HK-2 (cell line): ENCODE measurements around the gene GGT7.
"Not testable (repeated sequence)": the region's sequence is repeated elsewhere in the genome, so short reads cannot be mapped to it uniquely, and the experiment has no call there.

ENCODE experiments used
- DNase-seq: peaks from one replicate; pipeline ENCODE4 v3.0.0-alpha.2; 2018; ENCODE audit not compliant: unreplicated experiment

Gene GGT7

DNA sequence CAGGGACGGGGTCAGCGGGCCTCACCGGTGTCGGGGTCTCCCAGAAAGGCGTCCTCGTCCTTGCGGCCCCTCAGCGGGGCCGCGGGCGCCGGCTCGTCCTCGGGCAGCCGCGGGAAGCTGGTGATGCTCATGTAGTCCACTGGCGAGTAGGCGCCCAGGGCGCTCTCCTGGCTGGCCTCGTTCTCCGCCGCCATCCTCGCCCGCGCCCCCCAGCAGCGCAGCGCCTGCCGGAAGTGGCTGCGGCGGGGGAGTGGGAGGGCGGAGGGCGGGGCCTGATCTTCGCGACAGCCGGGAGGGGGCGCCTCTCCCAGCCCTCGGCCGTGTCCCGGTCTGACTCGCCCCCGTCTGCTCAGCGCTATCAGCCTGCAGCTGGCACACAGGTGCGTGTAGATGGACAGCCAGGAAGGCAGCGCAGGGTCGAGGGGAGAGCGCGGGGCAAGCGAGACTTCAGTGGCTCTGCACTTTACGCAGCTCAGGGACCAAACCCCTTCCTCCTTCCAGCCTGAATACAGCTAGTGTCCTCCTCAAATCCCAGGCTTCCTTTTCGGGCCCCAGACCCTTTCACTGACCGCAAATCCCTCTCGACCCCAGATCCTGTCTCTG, at the start of gene GGT7:
TSS of gene GGT7 (minus strand) at position 235 of the 603 bp plus-strand sequence. CDS start at position 194, 41 bp downstream.
- DNase-seq: peak; percentile 91

- DNase-seq: no peak
Observed at GRCh38 chr20:34921436-34921835, 48.8 kb upstream of the GGT7 start.

- no peak for DNase-seq
Observed at GRCh38 chr20:34920055-34920454, 47.4 kb upstream of the GGT7 start.

- no peak for DNase-seq
Observed at GRCh38 chr20:34916774-34917354, 44.2 kb upstream of the GGT7 start.

- no peak for DNase-seq
Observed at GRCh38 chr20:34915749-34916455, 43.2 kb upstream of the GGT7 start.

DNA sequence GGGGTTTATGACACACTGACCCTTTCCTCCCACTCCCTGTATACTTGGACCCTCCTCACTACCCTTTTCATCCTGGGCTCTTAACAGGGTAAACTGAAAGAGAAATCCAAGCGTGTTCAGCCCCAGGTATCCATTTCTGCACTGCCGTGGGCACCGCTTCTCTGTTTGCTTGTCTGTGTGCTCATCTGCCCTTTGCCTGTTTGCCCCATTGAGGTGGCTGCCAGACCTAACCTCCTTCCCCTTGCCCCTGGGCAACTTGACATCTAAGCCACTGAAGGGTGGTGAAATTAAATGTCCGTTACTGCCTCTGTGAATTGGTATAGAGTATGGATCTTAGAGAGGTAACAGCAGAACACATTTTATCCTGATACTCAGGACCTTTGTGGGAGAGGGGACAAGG, 42.5 kb upstream of the GGT7 start:
- DNase-seq: no peak

DNA sequence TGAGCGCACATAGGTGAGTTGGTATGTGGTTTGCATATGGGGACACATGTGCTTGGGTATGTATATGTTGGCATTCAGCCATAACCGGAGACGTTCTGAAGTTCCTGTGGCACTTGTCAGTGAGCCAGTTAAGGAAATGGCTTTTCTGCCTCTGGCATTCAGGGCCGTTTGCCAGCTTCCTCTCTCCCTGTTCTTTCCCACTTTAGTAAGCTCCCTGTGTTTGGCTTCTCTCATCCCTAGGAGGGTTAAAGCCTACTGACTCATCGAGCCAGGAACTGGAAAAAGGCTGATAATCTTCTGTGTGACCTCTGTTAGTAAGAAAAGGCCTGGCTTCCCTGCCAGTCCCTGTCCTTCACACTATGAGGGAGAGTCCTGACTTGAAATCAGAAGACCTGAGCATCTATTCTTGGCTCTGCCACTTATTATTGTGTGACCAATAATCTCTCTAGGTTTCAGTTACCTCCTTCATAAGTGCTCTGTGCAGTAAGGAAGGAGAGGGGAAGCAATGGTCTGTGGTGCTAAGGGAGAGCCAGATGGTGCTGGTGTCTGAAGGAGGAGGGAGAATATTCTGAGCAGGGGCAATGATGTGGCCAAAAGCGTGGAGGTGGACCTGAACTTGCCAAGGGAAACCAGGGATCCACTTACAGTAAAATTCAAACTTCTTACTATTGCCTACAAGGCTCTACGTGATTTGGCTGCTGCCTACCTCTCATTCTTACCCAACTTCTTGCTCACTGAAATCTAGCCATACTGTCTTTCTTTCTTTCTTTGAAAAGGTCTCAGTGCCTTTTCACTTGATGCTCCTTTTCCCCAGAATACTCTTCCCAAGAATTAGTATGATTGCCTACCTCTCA, 35.2 kb upstream of the GGT7 start:
- peak; percentile 77 for DNase-seq

GRCh38 chr20:34904202-34904621, 31.6 kb upstream of the GGT7 start:
- DNase-seq: no peak

DNA sequence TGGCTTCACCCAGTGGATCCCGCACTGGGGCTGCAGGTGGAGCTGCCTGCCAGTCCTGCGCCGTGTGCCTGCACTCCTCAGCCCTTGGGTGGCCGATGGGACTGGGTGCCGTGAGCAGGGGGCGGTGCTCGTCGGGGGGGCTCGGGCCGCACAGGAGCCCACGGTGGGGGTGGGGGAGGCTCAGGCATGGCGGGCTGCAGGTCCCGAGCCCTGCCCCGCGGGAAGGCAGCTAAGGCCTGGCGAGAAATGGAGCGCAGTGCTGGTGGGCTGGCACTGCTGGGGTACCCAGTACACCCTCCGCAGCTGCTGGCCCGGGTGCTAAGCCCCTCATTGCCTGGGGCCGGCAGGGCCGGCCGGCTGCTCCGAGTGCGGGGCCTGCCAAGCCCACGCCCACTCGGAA, 26.1 kb upstream of the GGT7 start:
- DNase-seq: not testable (repeated sequence)

DNA sequence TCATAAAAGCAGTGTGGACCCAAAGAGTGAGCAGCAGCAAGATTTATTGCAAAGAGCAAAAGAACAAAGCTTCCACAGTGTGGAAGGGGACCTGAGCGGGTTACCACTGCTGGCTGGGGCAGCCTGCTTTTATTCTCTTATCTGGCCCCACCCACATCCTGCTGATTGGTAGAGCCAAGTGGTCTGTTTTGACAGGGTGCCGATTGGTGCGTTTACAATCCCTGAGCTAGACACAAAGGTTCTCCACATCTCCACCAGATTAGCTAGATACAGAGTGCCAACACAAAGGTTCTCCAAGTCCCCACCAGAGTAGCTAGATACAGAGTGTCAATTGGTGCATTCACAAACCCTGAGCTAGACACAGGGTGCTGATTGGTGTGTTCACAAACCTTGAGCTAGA, 25.5 kb upstream of the GGT7 start:
- DNase-seq: not testable (repeated sequence)

GRCh38 chr20:34896086-34896621, 23.5 kb upstream of the GGT7 start:
- no peak for DNase-seq

DNA sequence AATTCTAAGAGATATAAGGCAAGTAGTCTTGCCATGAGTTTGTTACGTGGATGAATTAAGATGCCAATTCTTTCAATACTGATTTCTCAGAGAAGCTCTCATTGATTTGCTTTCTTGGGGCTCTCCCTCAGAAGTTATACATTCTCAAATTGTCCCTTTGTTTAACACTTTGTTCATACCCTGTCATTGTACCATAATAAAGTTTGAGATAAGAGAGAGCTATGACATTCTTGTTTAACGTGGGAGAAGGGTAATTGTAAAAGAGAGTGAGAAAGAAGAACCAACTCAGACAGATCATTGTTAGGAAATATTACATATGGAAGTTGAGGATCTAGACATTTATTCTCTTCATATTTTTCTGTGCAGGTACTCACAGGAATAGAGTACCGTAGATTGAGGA, 22.8 kb upstream of the GGT7 start:
- no peak for DNase-seq

DNA sequence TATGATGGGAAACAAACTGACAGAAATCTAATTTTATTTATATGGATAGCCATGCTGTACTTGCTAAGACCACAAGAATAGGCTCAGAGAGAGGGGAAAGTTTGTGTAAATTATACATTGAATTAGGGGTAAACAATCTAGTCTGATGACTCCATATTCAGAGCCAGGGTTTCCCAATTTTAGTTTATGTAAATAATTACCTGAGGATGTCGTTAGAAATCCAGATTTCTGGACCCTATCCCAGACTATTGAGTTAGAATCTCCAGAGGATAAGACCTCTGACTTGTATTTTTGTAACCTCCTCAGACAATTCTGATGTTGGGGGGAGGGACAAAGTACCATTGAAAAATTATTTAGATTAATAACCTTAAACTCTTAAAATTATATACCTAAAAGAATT, 22.1 kb upstream of the GGT7 start:
- DNase-seq: no peak

GRCh38 chr20:34892671-34893070, 20.0 kb upstream of the GGT7 start:
- no peak for DNase-seq

DNA sequence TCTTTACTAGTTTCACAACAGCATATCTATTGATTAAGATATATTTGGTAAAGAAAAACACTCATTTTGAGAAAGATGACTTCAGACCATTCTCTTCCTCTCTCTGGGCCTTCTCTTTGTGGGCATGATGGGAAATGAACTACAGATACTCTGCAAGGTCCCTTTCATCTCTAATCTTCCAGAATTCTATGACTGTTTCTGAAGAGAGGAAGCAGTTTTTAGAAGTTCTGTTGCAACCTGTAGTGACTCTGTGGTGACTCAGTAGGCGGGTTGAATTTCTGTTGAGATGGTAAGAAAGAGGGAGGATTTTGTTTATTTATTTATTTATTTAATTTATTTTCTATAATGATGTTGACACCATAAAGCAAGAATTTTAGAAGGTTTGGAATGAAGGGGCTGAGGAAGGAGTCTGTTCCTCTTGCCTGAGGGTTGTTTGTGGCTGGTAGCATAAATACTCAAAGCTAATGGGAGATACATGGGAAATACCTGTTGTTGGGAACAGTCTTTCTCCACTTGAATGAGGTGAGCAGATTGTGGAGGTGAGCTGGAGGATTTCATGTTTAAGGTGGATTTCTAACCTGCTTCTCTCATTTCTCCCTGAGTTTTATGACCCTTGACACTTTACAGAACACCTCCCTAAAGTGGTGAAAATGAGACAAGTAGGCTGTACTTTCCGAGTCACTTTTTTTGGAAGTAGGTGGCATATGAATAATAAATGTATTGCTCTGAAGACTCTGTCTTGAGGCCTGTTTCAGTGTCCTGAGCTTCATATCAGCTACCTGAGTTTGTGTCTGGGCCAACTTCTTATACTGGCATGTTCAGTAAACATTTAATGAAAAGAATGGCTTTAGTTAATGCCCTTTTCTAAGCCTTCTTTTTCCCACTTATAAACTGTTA, 18.8 kb upstream of the GGT7 start:
- DNase-seq: no peak

- DNase-seq: no peak
Observed at GRCh38 chr20:34888468-34888867, 15.8 kb upstream of the GGT7 start.

- DNase-seq: no peak
Observed at GRCh38 chr20:34887023-34887422, 14.4 kb upstream of the GGT7 start.

- DNase-seq: no peak
Observed at GRCh38 chr20:34886122-34886521, 13.5 kb upstream of the GGT7 start.

DNA sequence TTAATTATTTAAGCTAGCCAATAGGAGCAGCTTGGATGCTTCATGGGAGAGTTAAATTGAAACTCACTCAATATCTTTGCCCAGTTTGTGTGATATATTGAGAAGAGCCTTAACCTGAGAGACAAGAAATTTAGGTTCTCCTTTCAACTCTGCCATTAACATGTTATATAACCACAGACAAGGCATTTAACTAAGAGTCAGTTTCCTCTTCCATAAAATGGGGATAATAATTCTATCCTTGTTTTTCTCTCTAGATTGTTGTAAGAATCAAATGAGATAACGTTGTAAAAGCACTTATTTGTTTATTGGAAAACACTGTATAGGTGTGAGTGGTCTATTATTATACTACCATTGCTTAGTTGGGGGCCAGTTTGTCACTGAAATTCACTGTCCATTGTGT, 11.6 kb upstream of the GGT7 start:
- no peak for DNase-seq

- no peak for DNase-seq
Observed at GRCh38 chr20:34883809-34884208, 11.2 kb upstream of the GGT7 start.

DNA sequence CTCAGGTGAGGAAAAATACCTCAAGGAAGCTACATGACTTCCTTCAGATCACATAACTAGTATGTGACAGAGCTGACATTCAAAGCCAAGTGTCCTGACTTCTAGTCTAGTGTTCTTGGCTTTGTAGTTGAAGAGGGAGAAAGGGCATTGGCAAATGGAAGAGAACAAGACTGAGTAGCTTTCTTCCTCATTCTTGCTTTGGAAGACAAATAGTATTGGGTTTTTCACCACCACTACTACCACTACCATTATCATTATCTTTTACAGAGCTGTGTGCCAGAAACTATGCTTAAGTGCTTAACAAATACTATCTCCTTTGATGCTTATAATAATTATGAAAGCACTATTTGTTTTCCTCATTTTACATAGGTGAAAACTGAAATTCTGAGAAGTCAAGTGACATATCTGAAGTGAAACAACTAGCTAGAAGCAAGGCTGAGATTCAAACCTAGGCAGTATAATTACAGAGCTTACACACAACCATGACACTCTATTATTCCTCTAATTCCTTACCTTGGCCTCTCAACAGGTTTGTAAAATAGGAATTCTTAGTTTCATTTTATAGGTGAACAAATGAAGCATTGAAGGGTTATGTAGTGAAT, 10.5 kb upstream of the GGT7 start:
- no peak for DNase-seq
